Esophagus squamous epithelium (tissue), 5 donors: Measurements from ENCODE around the gene ZC3H14. TPM values are rescaled to one million over a fixed set of nuclear protein-coding genes. Genes with fewer than 3 reads are reported as not detected.

Source experiments
- DNase-seq: peaks from one replicate; lab custom pipeline; 2025; lab: John Stamatoyannopoulos, UW
- H3K27ac ChIP-seq, 4 donors: fragments of 200-600 bp; sonication (generic); one replicate each; pipeline ENCODE4 v1.5.1; 2016 to 2019; ENCODE audit warnings: mild to moderate bottlenecking in 1 of 4
- H3K27me3 ChIP-seq, 4 donors: fragments of 200-600 bp; sonication (generic); 1 replicate in 3 of 4; 2 replicates in 1 of 4; pipeline versions ENCODE4 v1.5.1 to v1.6.0; 2017 to 2021; ENCODE audit warnings: antibody characterized with exemption in 1 of 4
- H3K36me3 ChIP-seq, 3 donors: fragments of 200-600 bp; sonication (generic); one replicate each; pipeline ENCODE4 v1.5.1; 2016 to 2019
- H3K4me1 ChIP-seq, 3 donors: fragments of 200-600 bp; sonication (generic); one replicate each; pipeline ENCODE4 v1.5.1; 2017 to 2019
- H3K4me3 ChIP-seq, 4 donors: fragments of 200-600 bp; sonication (generic); 1 replicate in 3 of 4; 2 replicates in 1 of 4; pipeline ENCODE4 v1.5.1; 2016 to 2019; ENCODE audit warnings: mild to moderate bottlenecking in 2 of 4, moderate library complexity in 1 of 4
- H3K9me3 ChIP-seq, 3 donors: fragments of 200-600 bp; sonication (generic); one replicate each; pipeline ENCODE4 v1.5.1; 2016 to 2019
- POLR2A ChIP-seq, 4 donors: fragments of 450-650 bp; IDR thresholded peaks; one replicate each; pipeline ENCODE4 v1.6.1; 2017; ENCODE audit warnings: antibody characterized with exemption in 4 of 4, mild to moderate bottlenecking in 4 of 4, moderate library complexity in 3 of 4
- WGBS, 2 donors: methylation state at CpG; one replicate each; pipeline ENCODE4 v1.1.5; 2018; 5-methylcytosine and 5-hydroxymethylcytosine counted together
- intact Hi-C: fragments of 100-400 bp; cut with DNase I; formaldehyde crosslinking; loops from one replicate; pipeline ENCODE4 v1.15.0; 2022
- small RNA-seq, 4 donors: library from RNA; depleted of rRNA; stranded (forward); fragments of <200 nt; gene quantifications; one replicate each; pipeline ENCODE3, GENCODE V24; 2016
- total RNA-seq, 4 donors: library from RNA; depleted of rRNA; stranded (reverse); fragments of >200 nt; gene quantifications; one replicate each; pipeline ENCODE4 v1.1.0, GENCODE V29; 2016
- TF ChIP-seq, protein P1 (sequence below), 6 experiments: fragments of 450-650 bp in 4 of 6; fragments of 200-600 bp in 2 of 6; sonication (generic) in 2 of 6; IDR thresholded peaks; one replicate each; pipeline ENCODE4 v1.5.1; 2016 to 2019; ENCODE audit warnings: antibody characterized with exemption in 6 of 6, mild to moderate bottlenecking in 4 of 6, moderate library complexity in 4 of 6
- donor health status: DM: yes; HTN: yes; CAD: no.

ZC3H14 gene
- total RNA-seq, 4 donors from 2014 or later, result 28.3 to 52.3 (median 36.1) TPM

DNA sequence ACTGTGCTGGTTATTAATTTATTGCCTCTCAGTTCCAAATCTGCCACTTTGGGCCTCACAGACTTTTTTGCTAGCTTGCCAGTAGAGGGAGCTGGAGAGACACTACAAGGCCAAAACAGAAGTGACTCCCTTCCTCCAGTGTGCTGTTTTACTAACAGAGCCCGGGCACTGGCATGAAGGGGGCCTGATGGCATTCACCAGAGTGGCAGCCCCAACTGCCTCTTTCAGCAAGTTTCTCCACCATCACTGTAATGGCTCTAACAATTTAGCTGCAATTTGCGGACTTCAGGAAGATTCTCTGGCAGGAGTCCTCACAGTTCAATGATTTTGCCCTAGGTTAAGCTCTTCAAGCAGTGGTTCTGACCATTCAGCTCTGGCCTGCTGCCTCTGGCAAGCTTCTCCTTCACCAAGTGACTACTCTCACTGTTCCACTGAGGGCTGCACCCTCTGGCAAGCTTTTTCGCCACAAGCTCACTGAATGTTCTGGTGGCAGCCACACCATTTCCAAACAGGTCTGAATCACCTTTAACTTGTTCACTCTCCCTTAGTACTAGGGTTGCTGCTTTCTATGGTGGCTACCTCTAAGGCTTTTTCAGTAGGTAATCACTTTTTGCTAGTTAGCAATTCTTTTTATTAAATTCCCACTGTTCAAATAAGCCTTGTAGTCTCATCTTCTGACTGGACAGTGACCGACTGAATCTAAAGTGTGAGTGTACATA lies 104.9 kb downstream of the ZC3H14 start:
- Histone ChIP-seq H3K4me1 (peaks cover 0 to 5% (median 3%) of the 10 kb centered on the region in 3 donors), H3K9me3 (no peaks in the 10 kb centered on the region), H3K4me3 (no peak overlapping the region), H3K36me3 (no peaks in the 10 kb centered on the region), H3K27ac (peak overlapping the region in 1 of 4 donors; percentile 3), H3K27me3 (no peaks in the 10 kb centered on the region)
- WGBS, 2 donors, result 32 to 57% methylated on average over 3 to 4 of the region's 4 CpGs
- intact Hi-C loops, result loop anchor here (5.0 kb wide), 1 partner anchor 200 kb away; no protein-coding TSS in a partner anchor
- TF ChIP-seq POLR2A (IDR thresholded peaks at IDR 0.05), result no peak
- TF ChIP-seq, protein P1, sequence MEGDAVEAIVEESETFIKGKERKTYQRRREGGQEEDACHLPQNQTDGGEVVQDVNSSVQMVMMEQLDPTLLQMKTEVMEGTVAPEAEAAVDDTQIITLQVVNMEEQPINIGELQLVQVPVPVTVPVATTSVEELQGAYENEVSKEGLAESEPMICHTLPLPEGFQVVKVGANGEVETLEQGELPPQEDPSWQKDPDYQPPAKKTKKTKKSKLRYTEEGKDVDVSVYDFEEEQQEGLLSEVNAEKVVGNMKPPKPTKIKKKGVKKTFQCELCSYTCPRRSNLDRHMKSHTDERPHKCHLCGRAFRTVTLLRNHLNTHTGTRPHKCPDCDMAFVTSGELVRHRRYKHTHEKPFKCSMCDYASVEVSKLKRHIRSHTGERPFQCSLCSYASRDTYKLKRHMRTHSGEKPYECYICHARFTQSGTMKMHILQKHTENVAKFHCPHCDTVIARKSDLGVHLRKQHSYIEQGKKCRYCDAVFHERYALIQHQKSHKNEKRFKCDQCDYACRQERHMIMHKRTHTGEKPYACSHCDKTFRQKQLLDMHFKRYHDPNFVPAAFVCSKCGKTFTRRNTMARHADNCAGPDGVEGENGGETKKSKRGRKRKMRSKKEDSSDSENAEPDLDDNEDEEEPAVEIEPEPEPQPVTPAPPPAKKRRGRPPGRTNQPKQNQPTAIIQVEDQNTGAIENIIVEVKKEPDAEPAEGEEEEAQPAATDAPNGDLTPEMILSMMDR (IDR thresholded peaks at IDR 0.05), result peak; percentile 56 to 80 (median 74)
- DNase-seq, result no peak

DNA sequence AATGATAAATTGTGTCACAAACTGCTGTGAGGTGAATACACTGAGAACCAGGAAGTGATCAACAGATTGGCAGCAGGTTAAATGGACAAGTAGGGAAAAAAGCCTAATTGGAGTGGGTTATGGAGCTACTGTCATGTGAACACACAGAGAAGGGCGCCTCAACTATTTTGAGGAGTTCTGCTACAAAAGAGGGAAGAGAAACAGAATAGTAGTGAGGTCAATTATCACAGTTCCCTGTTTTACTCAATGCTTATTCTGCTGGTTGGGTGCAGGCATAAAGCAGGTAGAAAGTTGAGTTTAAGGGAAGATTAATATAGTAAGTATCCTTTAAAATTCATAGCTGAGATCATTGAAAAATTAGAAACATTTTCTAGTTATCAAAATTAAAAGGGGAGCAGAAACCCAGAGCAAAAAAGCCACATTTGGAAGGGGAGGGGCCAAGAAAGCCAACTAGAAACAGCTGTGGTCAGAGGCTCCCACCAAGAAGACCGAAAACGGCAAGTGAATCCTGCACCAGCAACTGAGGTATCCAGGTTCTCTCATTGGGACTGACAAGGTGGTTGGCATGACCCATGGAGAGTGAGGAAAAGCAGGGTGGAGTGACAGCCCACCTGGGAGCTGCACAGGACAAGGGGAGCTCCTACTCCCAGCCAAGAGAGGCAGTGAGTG lies 105.7 kb downstream of the ZC3H14 start:
- no peaks in the 10 kb centered on the region for H3K27me3 ChIP-seq
- no peaks in the 10 kb centered on the region for H3K9me3 ChIP-seq
- H3K4me3 ChIP-seq, result no peak overlapping the region
- peaks cover 0 to 5% (median 3%) of the 10 kb centered on the region in 3 donors for H3K4me1 ChIP-seq
- intact Hi-C loops, result loop anchor here (5.0 kb wide), 1 partner anchor 199 kb away; no protein-coding TSS in a partner anchor
- no peaks in the 10 kb centered on the region for H3K36me3 ChIP-seq
- 71 to 81% methylated on average over 3 of the region's 3 CpGs for WGBS, 2 donors
- H3K27ac ChIP-seq, result no peak overlapping the region
- no peak for DNase-seq
- TF ChIP-seq, protein P1 (IDR thresholded peaks at IDR 0.05), result no peak

- Histone ChIP-seq H3K27ac (no peak overlapping the region), H3K27me3 (no peaks in the 10 kb centered on the region), H3K36me3 (no peaks in the 10 kb centered on the region), H3K4me3 (no peak overlapping the region), H3K4me1 (peaks cover 0 to 5% (median 3%) of the 10 kb centered on the region in 3 donors), H3K9me3 (no peaks in the 10 kb centered on the region)
- WGBS, 2 donors, result 71% methylated on average over 3 of the region's 4 CpGs; no CpG with 5 or more reads in 1 of the 2 donors
- TF ChIP-seq, protein P1 (IDR thresholded peaks at IDR 0.05), result no peak
- no peak for TF ChIP-seq POLR2A (IDR thresholded peaks at IDR 0.05)
- intact Hi-C loops, result loop anchor here (5.0 kb wide), 1 partner anchor 198 kb away; no protein-coding TSS in a partner anchor
- DNase-seq, result no peak
Measured at GRCh38 chr14:88669346-88669745, 106.5 kb downstream of the ZC3H14 start.

Small RNA genes within 50 kb of the gene (small RNA-seq; reads per million reads assigned to genes)
- 0 reads per million in 4 donors for gene RNU4-22P

Other genes with a start within 250 kb of the ZC3H14 start
- 1 to 10 TPM in 3 of 4 donors, under 1 TPM in 1; 0.57 to 4.7 (median 1.5) TPM for gene KCNK10, start 239.8 kb upstream of the ZC3H14 start, total RNA-seq
- 10 to 100 TPM in 2 of 4 donors, 1 to 10 TPM in 2; 2.2 to 15.2 (median 7.2) TPM for gene SPATA7, start 177.4 kb upstream of the ZC3H14 start, total RNA-seq
- gene PTPN21, start 8.0 kb upstream of the ZC3H14 start, total RNA-seq, result 10 to 100 TPM in 1 of 4 donors, 1 to 10 TPM in 3; 4.7 to 14.5 (median 6.1) TPM
- 1 to 10 TPM in 3 of 4 donors, under 1 TPM in 1; 0.82 to 1.6 (median 1.3) TPM for gene EML5, start 229.9 kb downstream of the ZC3H14 start, total RNA-seq